ENCODE measurements around the gene ZFP1.
"Not testable (repeated sequence)": the region's sequence is repeated elsewhere in the genome, so short reads cannot be mapped to it uniquely, and the experiment has no call there.

ZFP1 gene

DNA sequence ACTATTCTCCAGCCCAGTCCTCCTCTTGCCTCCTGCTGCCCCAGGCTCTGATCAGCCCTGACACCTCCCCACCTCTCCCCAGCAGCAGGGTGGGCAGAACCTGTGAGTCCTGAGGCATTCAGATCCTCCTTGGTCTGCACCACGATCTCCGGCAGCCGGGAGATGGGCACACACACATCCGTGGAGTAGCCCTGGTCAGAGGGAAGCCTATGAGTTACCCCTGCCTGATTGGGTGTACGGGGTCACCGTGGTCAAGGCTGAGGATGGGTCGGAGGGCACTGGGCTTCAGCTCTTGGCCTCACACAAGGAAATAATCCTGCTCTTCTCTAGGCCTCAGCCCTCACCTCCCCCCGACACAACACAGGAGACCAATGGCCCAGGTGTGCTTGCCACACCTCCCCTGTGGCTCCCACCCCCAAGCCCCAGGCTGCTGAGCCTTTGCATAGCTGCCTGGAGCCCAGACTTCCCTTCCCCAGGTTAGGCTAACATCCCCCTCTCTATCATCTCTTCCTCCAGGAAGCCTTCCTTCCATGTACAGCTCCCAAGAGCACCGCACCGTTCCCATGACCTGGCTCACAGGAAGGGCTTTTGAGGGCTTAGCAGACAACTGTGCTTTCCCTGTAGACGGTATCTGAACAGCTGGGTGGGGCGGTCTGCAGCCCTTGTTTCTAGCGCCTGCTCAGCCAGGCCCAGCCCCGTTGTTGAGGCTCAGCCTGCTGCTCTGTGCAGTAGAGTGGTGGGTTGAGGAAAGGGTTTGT lies 35.4 kb upstream of the ZFP1 start:
- DNase-seq (ENCODE audit: low read depth in 3 of 3) = no peak

DNA sequence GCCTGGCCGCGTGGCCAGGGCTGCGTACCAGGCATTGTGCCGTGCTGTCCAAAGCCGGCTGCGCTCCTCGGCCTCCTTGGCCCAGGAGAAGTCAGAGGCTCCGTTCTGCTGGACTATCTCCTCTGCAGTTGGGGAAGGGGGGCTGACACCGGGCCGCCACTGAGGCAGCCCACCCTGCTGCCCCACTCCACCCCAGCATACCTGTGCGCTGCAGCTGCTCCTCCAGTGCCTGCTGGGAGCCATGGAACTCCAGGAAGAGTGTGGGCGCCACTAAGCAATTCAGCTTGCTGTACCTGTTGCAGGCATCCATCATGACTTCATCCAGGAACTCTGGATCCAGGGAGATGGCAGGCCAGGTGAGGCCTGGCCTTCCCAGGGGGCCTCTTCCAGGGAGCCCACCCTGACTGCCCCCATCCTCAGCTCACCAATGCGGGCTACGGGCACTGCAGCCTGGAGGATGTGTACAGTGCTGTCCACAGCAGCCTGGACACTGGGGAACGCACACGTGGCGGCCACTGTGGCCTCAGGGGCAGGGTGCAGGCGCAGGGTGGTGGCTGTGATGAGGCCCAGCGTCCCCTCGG lies 34.7 kb upstream of the ZFP1 start:
- DNase-seq (ENCODE audit: low read depth in 3 of 3) = no peak

DNA sequence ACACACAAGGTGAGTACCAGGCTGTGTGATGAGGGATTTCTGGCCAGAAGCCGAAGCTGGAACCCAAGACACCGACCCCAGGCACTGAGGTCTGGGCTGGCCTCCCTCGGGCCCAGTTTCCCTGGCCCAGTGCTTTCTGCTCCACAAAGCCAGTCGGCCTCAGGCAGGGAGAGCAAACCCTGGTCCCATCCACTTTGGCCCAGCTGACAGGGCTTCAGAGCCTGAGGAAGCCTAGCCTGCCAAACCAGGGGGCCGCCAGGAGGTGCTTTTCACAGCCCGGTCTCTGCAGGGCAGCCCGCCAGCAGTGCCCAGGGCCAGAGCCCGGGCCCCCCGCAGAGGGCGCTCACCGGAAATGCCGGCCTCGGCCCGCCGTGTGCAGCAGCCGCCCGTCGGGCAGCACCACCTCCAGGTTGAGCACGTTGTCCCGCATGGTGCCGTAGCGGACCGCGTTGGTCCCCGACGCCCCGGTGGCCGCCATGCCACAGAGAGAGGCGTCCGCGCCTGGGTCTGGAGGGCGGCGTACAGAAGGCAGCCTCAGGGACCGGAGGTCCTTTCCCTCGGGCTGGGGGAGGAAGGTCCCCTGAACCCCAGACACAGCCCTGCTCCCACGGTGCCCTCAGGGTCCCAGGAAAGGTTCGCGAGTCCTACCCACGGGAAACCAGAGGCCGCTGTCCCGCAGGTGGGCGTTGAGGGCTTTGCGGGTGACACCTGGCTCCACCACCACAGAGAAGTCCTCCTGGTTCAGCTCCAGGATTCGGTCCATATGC lies 34.0 kb upstream of the ZFP1 start:
- no peak for DNase-seq (ENCODE audit: low read depth in 3 of 3)

DNA sequence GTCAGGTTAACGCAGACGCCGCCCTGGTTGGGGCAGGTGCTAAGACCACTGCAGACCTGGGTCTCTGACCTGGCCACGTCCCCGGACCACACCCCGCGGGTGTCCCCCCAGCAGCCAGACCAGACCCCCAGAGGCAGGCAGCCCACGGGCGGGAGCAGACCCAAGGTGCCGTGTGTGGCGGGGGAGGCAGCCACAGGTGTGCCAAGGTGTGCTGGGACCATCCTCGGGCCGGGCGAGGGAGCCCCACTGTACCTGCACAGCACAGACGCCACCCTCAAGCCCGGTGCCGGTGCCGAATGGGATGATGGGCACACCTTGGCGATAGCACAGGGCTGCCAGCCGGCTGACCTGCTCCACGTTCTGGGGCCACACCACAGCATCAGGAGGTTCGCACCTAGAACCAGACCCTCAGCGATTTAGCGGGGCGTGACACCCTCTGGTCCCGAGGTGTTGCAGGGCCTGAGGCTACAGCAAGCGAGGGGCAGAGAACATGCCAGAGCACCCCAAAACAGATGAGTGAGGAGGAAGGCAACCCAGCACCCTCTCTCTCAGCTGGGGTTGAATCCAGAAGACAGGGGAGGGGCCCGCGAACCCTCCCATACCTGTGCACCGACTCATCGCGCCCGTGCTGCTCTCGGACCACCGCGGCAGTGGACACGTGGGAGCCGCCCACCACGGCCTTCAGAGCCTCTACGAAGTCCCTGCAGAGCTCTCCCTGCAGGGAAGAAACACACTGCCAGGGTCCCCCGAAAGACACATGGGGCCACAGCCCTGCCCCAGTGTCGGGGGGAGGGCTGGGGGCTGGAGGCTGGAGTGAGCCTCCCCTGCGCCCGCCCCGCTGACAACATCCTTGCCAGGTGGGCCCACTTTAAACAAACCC lies 33.1 kb upstream of the ZFP1 start:
- no peak for DNase-seq (ENCODE audit: low read depth in 3 of 3)

DNA sequence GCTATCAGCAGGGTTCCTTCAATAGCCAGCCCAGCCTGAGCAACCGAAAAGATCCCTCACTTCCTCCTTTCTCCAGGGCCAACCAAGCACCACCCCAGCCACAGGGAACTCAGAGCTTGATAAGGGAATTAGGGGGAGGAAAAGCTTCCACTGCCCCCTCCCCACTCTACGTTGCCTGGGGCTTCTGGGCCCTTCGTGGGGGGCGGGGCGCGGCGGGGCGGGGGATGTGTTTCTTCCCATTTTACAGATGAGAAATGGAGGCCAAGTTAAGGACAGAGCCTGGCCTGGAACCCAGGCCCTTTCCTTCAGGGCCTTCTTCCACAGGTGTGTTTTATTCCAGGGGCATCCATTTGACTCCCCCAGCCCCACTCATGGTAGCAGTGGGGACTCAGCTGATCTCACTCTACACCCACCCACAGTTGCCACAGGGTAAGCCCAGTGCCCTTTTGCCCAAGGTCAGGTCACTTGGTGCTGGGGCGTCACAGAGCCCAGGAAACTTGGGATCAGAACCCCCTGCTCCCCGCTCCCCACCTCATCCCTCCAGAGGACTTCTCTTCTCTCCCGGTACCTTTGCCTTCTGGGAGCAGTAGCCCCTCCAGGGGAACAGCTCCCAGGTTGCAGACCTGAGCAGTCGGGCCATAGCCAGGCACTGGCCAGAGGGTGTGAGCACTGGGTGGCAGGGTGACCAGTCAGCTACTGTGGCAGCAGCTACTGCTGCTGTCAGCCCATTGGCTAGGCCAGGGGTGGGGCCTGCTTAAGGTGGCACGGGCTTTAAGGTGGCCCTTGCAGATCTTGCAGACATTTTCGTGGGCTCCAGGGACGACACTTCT lies 32.0 kb upstream of the ZFP1 start, which contains the start of gene LDHD:
Gene LDHD, minus strand, starts transcription at position 700 of the 830 bp plus-strand sequence. Its CDS starts 60 bp downstream, at position 640.
- no peak for DNase-seq (ENCODE audit: low read depth in 3 of 3)

DNA sequence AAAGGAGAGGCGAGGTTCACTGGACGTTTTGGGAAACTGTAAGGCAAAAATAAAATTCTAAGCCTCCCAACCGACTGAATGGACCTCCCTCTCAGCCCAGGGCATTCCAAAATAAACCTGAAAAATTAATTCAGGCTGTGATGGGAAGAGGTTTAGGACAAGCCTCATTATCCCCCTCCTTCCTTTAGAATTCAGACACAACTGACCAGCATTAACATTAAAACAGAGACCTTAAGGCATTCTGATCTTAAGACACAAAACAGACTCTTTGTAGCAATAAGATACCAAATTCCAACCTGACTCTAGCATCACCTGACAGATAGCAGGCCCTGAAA lies 31.4 kb upstream of the ZFP1 start:
- DNase-seq (ENCODE audit: low read depth in 3 of 3) = no peak

DNA sequence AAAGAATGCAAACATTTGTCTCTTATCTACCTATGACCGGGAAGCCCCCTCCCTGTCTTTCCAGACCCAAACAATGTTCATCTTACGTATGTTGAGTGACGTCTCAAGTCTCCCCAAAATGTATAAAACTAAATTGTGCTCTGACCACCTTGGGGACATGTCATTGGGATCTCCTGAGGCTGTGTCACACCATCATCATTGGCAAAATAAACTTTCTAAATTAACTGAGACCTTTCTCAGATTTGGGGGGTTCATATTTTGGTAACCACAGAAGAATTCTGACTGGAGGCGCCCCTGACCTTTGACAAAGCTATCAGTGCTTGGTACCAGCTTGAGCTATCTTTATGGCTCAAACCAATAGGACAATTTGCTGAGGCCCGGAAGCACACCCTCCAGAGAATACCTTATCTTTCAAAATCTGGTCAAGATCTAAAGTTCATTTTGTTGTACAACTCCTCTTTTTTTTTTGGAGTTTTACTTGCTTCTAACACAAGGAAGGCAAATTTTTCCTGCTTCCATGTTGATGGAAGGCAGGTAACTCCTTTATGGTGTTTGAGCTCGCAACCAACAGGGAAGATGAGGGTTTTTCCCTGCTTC lies 29.3 kb upstream of the ZFP1 start:
- DNase-seq (ENCODE audit: low read depth in 3 of 3) = no peak

DNA sequence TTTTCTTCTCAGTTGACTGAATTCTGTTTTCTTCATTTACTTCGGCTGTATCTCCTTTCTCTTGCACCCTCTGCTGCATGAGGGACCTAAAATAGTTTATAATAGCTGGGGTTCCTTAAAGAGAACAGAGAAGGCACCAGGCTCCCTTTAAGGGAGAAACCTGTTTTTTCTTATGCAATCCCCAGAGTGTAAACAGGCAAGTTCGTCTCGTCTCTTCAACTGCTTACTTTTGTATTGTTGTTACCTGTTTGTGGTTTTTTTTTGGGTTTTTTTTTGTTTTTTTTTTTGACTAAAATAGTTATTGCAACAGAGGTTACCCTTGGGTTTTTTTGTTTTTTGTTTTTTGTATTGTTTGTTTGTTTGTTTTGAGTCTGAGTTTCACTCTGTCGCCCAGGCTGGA lies 28.1 kb upstream of the ZFP1 start:
- no peak for DNase-seq (ENCODE audit: low read depth in 3 of 3)

DNA sequence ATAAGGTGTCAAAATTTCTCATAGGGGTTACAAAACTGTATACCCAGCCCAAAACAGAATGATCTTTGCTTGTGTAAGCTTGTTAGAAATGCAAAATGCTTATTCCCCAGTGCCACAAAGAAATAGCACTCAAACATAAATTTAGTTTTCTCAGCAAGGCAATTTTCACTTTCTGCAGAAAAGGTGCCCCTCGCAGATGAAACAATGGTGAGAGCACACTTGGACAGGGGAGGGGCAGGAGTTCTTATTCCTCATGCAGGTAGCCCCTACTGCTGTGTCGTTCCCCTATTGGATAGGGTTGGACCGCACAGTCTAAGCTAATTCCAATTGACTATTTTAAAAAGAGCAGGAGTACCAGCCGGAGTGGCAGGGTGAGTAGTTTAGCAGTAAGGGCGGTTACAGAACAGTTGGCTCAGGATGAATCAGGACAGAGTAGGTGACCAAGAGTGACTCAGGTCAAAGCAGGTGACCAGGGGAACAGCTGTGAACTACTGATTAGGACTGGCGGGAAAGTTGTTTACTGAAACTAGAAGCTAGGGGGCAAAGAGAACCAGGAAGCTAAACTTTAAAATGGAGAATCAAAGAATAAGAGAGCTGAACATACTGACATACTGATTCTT lies 26.3 kb upstream of the ZFP1 start:
- no peak for DNase-seq (ENCODE audit: low read depth in 3 of 3)

DNA sequence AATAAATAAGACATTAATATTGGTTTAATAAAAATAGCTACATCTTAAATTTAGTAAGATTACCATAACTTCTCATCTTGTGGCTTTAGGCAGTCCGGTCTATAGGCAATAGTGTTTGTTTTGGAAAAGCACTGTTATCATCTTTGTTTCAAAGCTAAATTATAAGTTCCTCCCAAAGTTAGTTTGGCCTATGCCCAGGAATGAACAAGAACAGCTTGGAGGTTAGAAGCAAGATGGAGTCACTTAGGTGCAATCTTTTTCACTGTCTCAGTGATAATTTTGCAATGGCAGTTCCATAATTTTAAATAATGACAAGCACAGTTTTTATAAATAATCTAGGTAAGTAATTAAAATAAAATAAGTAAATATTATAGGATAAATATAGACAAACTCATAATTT lies 25.7 kb upstream of the ZFP1 start:
- DNase-seq (ENCODE audit: low read depth in 3 of 3) = no peak

DNA sequence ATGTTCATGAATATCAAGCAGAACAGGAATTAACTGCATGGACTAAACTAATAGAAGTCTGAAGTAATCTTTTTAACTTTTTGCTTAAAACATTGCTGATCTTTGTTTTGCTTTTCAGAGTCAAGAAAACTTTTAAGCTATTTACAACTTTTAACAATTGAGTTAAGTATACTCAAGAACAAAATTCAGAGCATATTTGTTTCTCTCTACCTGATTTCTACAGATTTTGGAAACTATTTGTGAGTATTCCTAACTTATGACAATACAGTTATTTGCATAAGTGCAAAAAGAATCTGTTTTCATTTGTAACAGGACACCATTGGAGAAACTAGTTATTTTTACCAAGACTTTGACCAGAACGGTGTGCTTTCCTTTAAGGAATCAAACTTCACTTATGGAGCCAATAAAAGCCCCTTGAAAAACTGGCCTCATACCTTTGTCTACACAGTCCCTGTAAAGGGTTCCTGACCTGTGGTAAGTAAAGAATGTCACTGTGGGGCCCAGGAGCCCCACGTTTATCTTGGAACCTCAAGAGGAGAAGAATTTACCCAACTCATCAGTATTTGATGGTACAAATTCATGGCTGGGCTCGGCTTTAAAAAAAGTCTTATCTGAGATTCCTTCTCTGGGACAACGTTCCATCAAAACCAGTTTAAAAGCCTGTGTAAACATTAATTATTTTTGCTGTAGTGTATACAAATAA lies 20.5 kb upstream of the ZFP1 start:
- DNase-seq (ENCODE audit: low read depth in 3 of 3) = no peak

DNA sequence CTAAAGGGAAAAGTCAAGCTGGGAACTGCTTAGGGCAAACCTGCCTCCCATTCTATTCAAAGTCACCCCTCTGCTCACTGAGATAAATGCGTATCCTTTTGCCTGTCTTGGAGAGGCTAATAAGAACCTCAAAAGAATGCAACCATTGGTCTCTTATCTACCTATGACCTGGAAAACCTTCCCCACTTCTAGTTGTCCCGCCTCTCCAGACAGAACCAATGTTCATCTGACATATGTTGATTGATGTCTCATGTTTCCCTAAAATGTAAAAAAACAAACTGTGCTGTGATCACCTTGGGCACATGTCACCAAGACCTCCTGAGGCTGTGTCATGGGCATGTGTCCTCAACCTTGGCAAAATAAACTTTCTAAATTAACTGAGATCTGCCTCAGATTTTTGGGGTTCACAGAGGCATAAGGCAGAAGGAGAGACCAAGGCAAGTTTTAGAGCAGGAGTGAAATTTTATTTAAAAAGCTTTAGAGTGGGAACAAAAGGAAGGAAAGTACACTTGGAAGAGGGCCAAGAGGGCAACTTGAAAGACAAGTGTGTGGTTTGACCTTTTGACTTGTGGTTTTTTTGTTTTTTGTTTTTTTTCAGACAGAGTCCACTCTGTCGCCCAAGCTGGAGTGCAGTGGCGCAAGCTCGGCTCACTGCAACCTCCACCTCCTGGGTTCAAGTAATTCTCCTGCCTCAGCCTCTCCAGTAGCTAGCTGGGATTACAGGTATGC lies 18.7 kb upstream of the ZFP1 start:
- DNase-seq (ENCODE audit: low read depth in 3 of 3) = not testable (repeated sequence)

DNA sequence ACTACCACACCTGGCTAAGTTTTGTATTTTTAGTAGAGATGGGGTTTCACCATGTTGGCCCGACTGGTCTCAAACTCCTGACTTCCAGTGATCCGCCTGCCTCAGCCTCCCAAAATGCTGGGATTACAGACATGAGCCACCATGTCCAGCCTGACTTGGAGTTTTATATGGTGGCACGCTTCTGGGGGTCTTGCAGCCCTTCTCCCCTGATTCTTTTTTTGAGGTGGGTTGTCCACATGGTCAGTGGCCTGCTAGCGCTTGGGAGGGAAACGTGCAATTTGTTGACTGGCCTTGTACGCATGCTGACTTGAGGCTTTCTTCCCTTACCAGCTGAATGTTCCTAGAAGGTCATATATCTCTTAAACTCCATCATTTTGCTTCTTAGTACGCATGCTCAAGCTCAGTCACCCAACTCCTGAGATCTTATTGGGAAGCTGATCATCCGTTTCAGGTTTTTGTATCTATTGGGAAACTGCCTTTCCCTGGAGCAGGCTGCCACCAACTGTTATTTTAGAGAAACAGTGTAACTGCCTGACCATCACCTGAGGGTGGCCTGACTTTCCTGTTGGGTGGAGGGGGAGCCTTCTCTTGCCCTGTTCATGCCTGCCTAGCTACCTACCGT lies 18.1 kb upstream of the ZFP1 start:
- no peak for DNase-seq (ENCODE audit: low read depth in 3 of 3)

DNA sequence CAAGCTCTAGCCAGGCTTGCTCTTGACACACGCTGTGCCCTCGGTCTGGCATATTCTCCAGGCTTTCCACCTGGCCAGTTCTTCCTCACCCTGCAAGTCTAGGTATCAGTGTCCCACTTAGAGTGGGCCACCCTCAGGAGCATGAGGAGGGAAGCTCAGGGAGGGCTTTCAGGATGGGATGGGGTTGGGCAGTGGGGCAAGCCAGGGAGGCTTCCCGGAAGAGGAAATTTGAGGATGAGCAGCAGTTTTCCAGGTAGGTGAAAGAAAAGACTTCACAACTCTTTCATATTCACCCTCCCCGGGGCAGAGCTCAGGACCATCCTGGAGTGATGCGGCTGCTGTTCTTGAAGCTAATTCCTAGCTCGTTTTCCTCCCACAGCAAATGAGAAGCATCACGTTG lies 17.2 kb upstream of the ZFP1 start:
- no peak for DNase-seq (ENCODE audit: low read depth in 3 of 3)

DNA sequence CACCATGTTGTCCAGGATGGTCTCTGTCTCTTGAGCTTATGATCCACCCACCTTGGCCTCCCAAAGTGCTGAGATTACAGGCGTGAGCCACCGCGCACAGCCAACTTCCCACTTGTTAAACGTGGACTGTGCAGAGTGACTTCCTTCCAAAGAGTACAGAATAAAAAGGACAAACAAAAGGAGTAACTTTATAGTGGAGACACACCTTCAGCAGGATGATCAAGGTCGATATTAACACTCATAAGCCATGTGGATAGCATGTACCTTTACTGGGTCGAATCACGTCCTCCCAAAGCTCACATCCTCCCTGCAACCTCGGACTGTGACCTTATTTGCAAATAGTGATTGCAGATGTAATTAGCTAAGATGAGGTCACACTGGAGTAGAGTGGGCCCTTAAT lies 10.1 kb upstream of the ZFP1 start:
- DNase-seq (ENCODE audit: low read depth in 3 of 3) = no peak

DNA sequence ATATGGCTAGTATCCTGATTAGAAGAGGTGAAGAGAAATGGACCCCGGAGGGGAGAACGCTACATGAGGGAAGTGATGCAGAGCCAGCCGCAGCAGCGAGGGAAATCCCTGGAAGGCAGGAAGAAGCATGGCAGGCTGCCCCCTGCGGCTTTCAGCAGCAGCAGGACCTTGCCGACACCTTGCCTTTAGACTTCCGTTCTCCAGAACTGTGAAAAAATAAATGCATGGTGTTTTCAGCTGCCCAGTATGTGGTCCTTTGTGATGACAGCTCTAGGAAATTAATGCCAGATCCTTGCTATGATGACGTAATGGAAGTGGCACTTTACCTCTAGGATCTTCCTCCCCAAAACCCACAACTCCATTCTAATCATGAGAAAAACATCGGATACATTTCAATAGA lies 9.7 kb upstream of the ZFP1 start:
- DNase-seq (ENCODE audit: low read depth in 3 of 3) = no peak

DNA sequence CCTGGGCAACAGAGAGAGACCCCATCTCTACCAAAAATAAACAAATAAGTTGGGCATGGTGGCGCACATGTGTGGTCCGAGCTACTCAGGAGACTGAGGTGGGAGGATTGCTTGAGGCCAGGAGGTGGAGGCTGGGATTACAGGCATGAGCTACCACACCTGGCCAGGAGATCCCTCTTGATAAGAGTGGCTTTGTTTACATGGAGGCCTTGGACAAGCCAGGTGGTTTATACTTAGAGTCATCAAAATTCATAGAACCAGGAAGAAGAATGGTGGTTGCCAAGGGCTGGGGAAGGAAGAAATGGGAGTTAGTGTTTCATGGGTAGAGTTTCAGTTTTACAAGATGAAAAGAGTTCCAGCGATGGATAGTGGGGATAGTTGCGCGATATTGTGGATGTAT lies 8.8 kb upstream of the ZFP1 start:
- no peak for DNase-seq (ENCODE audit: low read depth in 3 of 3)

DNA sequence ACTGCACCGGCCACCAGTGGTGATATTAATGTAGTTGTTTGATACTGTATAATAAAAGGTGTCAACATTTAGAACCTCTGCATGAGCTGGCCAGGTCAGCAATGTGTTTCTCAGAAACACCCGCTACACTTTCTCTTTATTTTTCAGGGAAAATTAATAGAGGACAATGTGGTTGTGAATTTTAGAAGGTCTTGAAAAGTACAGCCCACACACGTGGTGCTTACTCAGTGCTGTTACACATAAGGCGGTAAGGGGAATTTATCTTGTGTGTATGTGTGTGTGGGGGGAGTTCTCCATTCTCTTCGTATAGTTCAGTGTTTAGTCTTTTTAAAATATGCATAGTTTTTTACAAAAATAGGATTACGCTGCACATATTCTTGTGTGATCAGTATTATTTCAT lies 4.4 kb upstream of the ZFP1 start:
- no peak for DNase-seq (ENCODE audit: low read depth in 3 of 3)

DNA sequence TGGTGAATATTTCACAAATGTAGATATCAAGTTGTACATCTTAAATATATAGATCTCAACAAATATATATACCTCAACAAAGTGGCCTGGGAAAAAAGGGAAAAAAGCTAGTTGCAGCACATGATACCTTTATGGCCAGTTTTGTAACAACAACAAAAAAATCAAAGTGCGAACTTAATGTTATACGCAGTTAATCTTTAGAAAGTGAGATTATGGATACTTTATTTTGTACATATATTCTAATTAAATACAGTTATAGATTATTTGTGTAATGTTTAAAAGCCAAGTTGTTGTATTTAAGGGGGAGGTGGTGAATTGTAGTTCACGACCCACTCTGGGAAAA lies 385 bp upstream of the ZFP1 start:
- no peak for DNase-seq (ENCODE audit: low read depth in 3 of 3)

Data from stimulated activated CD4-positive, alpha-beta T cell treated with anti-CD3 and anti-CD28 coated beads, TNF-alpha, amount 100 ng/mL, for 4 hours (primary cell).